ENCODE data around the gene PACSIN1.

Gene PACSIN1

GRCh38 chr6:34514593-34515472 lies 49.0 kb downstream of the PACSIN1 start:
- no peak for DNase-seq (ENCODE audit: extremely low read depth, low read depth)
- TF ChIP-seq CTCF (IDR thresholded peaks at IDR 0.05; ENCODE audit: low read depth, low read length) = no peak

- TF ChIP-seq CTCF (IDR thresholded peaks at IDR 0.05; ENCODE audit: low read depth, low read length) = no peak
- DNase-seq (ENCODE audit: extremely low read depth, low read depth) = no peak
These were observed 49.9 kb downstream of the PACSIN1 start for GRCh38 chr6:34515473-34516387.

- no peak for DNase-seq (ENCODE audit: extremely low read depth, low read depth)
- no peak for TF ChIP-seq CTCF (IDR thresholded peaks at IDR 0.05; ENCODE audit: low read depth, low read length)
These were observed 50.8 kb downstream of the PACSIN1 start for GRCh38 chr6:34516391-34517324.

DNA sequence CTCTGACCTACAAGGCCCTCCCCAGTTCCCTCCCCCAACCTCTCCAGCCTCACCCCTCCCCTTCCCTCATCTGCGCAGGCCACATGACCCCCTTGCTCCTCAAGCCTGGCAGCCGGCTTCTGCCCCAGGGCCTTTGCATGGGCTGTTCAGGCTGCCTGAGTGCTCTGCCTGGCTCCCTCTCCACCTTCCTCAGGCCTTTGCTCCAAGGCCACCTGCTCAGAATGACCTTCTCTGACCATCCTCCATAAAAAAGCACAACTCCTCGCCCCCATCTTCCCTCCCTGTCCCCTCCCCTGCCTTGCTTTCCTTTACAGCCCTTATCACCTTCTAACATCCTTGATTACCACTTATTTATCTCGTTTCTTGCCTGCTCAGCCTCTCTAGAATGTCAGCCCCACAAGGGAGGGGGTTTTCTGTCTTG lies 51.6 kb downstream of the PACSIN1 start:
- TF ChIP-seq CTCF (IDR thresholded peaks at IDR 0.05; ENCODE audit: low read depth, low read length) = no peak
- no peak for DNase-seq (ENCODE audit: extremely low read depth, low read depth)

GRCh38 chr6:34517966-34518365 lies 52.1 kb downstream of the PACSIN1 start:
- TF ChIP-seq CTCF (IDR thresholded peaks at IDR 0.05; ENCODE audit: low read depth, low read length) = no peak
- no peak for DNase-seq (ENCODE audit: extremely low read depth, low read depth)

DNA sequence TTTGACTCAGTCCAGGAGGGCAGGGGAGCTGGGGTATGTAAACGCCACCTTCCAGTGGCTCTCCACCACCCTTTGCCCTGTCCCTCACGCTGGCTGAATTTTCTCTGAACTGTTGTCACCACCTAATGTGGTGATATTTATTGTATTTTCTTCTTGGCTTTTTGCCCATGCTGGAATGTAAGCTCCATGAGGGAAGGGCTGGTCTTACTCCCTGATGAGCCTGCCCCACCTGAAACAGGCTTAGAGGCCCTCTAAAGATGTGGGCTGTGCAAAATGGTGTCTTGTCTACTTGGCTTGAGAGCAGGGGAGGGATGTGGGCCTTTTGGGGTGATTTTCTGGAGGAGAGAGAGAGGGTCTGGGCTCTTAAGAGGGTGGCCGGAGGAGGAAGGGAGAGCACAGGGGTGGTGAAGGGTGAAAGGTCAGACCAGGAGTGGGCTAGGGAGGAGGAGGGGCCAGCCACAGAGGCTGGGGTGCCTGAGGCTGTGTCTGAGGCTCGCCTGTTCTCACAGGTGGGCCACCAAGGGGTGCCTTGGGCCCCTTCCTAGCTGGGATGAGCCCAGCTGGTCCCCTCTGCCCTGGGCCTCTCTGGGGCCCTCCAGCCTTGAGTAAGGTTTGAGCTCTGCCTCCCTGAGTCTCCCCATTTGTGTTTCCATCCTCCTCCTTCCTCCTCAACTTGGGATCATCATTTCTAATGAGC lies 52.9 kb downstream of the PACSIN1 start:
- DNase-seq (ENCODE audit: extremely low read depth, low read depth) = no peak
- TF ChIP-seq CTCF (IDR thresholded peaks at IDR 0.05; ENCODE audit: low read depth, low read length) = no peak

All from AG09319 (cell line).